Suprapubic skin (tissue), 4 donors: ENCODE results near the gene CYB561D2. TPM values are rescaled to one million over a fixed set of nuclear protein-coding genes. Genes with fewer than 3 reads are reported as not detected.

ENCODE experiments used
- DNase-seq, 2 donors: peaks; one replicate each; pipeline ENCODE4 v3.0.0-alpha.2; 2019; ENCODE audit warnings: low spot score in 2 of 2
- H3K27ac ChIP-seq: fragments of 200-600 bp; sonication (generic); one replicate; pipeline ENCODE4 v1.5.1; 2019
- H3K27me3 ChIP-seq: fragments of 200-600 bp; sonication (generic); one replicate; pipeline ENCODE4 v1.5.1; 2019
- H3K36me3 ChIP-seq: fragments of 200-600 bp; sonication (generic); one replicate; pipeline ENCODE4 v1.5.1; 2019
- H3K4me1 ChIP-seq: fragments of 200-600 bp; sonication (generic); one replicate; pipeline ENCODE4 v1.5.1; 2019
- H3K4me3 ChIP-seq: fragments of 200-600 bp; sonication (generic); one replicate; pipeline ENCODE4 v1.5.1; 2019; ENCODE audit warnings: mild to moderate bottlenecking
- H3K9me3 ChIP-seq: fragments of 200-600 bp; sonication (generic); one replicate; pipeline ENCODE4 v1.5.1; 2019
- CTCF ChIP-seq, 2 donors: fragments of 200-600 bp in 1 of 2; fragments of 450-650 bp in 1 of 2; sonication (generic) in 1 of 2; IDR thresholded peaks; one replicate each; pipeline ENCODE4 v1.5.1; 2016 to 2019; ENCODE audit warnings: antibody characterized with exemption in 2 of 2, mild to moderate bottlenecking in 1 of 2, moderate library complexity in 1 of 2
- EP300 ChIP-seq: sonication (generic); formaldehyde crosslinking; IDR thresholded peaks from one replicate; pipeline ENCODE4 v1.6.1; 2017; ENCODE audit warnings: antibody characterized with exemption
- POLR2A ChIP-seq, 2 donors: fragments of 450-650 bp; IDR thresholded peaks; one replicate each; pipeline ENCODE4 v1.6.1; 2017; ENCODE audit warnings: antibody characterized with exemption in 2 of 2, mild to moderate bottlenecking in 2 of 2, moderate library complexity in 2 of 2
- POLR2AphosphoS5 ChIP-seq, 3 donors: sonication (generic); formaldehyde crosslinking; IDR thresholded peaks; one replicate each; pipeline ENCODE4 v1.6.1; 2017; ENCODE audit warnings: antibody characterized with exemption in 3 of 3
- WGBS: methylation state at CpG from one replicate; pipeline ENCODE4 v1.1.5; 2018; 5-methylcytosine and 5-hydroxymethylcytosine counted together
- total RNA-seq, 4 donors: library from RNA; depleted of rRNA; stranded (reverse); fragments of >200 nt; gene quantifications; one replicate each; pipeline ENCODE4 v1.1.0, GENCODE V29; 2016

CYB561D2 gene
- total RNA-seq, 4 donors from 2014 or later: 12.8 to 29.8 (median 17.9) TPM

DNA sequence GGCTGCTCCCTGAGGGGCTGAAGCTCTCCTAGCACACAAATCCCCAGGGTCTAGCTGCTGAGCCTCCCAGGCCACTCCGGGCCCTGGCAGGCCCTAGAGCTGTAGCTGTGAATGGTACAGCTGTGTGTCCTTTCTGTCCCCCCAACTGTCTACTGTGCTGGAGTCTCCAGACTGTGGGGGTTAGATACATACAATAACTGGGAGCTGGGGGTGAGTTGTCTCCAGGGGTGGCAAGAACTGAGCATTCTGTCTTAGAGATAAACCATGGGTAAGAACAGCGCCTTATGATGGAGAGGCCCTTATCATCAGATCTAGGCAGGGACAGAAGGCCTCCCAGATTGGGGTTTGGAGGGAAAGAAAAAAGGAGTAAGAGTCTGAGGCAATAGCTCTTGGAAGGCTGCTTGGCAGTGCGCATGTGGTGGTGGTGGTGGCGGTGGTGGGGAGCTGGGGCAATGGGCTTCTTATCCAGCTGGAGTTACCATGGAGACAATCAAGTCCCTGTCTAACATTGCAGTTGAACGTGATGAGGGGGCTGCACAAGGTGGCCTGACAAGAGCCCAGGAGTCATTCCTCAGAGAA lies 3.6 kb downstream of the CYB561D2 start:
- 75% methylated on average over 5 of the region's 5 CpGs for WGBS
- H3K36me3 ChIP-seq: peaks cover 38% of the 10 kb centered on the region
- DNase-seq: no peak
- H3K9me3 ChIP-seq: no peaks in the 10 kb centered on the region
- H3K4me3 ChIP-seq: no peak overlapping the region
- no peaks in the 10 kb centered on the region for H3K27me3 ChIP-seq
- no peak overlapping the region for H3K27ac ChIP-seq
- peaks cover 78% of the 10 kb centered on the region for H3K4me1 ChIP-seq
- TF ChIP-seq CTCF (IDR thresholded peaks at IDR 0.05) (no peak), POLR2AphosphoS5 (IDR thresholded peaks at IDR 0.05) (no peak), EP300 (no peak), POLR2A (IDR thresholded peaks at IDR 0.05) (no peak)

DNA sequence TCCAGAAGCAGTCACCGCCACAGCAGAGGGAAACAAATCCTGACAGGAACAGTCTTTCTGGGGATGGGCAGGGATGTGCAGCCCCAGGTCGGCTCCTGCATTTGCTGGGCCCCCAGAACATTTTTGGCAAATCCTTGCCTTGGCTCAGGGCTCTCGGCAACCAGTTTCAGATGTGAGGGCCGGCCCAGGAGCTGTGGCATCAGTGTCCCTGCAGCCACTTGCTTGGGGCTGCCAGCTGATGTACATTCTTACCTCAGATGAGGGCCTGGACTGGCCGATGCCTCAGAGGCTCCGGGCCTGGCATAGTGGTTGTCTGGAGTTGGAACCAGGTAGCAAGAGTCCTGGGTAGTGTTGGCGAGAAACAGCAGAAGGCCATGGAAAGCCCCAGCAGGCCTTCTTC lies 4.2 kb downstream of the CYB561D2 start:
- no peaks in the 10 kb centered on the region for H3K9me3 ChIP-seq
- peaks cover 75% of the 10 kb centered on the region for H3K4me1 ChIP-seq
- no peak overlapping the region for H3K4me3 ChIP-seq
- WGBS: no CpG with 5 or more reads among the region's 7 CpGs
- H3K27ac ChIP-seq: no peak overlapping the region
- no peak for DNase-seq
- TF ChIP-seq POLR2A (IDR thresholded peaks at IDR 0.05) (no peak), POLR2AphosphoS5 (IDR thresholded peaks at IDR 0.05) (no peak), CTCF (IDR thresholded peaks at IDR 0.05) (no peak), EP300 (no peak)
- H3K36me3 ChIP-seq: peaks cover 38% of the 10 kb centered on the region
- no peaks in the 10 kb centered on the region for H3K27me3 ChIP-seq

DNA sequence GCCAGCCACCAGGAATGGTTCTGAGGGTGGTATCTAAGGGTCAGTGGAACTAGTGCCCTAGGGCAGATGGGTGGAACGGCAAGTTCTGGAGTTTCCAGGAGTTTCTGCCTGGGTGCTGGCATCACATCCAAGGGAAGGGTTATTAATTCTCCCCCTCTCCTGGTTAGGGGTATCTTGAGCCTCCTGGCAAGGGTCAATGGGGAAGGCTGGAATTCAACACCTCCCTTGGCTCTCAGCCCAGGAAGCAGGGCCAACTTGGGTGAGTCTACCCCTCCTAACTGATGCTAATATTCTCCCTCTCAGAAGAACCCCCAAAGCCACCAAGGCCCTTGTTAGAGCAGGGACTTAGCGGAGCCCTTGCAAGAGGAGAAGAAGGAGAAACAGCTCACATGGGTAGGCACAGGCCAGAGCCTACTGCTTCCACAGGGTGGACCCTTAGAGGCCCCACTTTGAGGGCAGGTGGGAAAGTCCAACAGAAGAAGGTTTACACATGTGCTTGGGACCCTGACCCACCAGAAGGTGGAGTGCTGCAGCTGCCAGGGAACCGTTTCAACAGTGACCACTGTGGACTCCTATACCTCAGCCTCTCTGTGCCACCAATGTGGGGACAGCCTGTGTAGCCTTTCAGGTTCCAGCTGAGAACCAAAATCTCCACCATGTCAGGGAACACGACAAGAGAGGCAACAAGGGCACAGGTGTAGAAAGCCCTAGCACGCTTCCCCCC lies 5.3 kb downstream of the CYB561D2 start:
- WGBS: 50% methylated on average over 5 of the region's 5 CpGs
- Histone ChIP-seq H3K27me3 (no peaks in the 10 kb centered on the region), H3K9me3 (no peaks in the 10 kb centered on the region), H3K27ac (no peak overlapping the region), H3K4me1 (peaks cover 67% of the 10 kb centered on the region), H3K36me3 (peaks cover 38% of the 10 kb centered on the region), H3K4me3 (peak overlapping the region; percentile 97)
- no peak for DNase-seq
- no peak for TF ChIP-seq EP300
- no peak for TF ChIP-seq POLR2AphosphoS5 (IDR thresholded peaks at IDR 0.05)
- TF ChIP-seq CTCF (IDR thresholded peaks at IDR 0.05): no peak
- TF ChIP-seq POLR2A (IDR thresholded peaks at IDR 0.05): no peak

- Histone ChIP-seq H3K27ac (peak overlapping the region; percentile 13), H3K4me3 (peak overlapping the region; percentile 97)
Observed at GRCh38 chr3:50356553-50356952, 5.9 kb downstream of the CYB561D2 start.

More at GRCh38 chr3:50356553-50356952, 5.9 kb downstream of the CYB561D2 start:
- WGBS: 46% methylated on average over 5 of the region's 5 CpGs
- no peaks in the 10 kb centered on the region for H3K27me3 ChIP-seq
- no peak for DNase-seq
- H3K36me3 ChIP-seq: peaks cover 38% of the 10 kb centered on the region
- peaks cover 61% of the 10 kb centered on the region for H3K4me1 ChIP-seq
- TF ChIP-seq POLR2AphosphoS5 (IDR thresholded peaks at IDR 0.05) (no peak), CTCF (IDR thresholded peaks at IDR 0.05) (no peak)
- H3K9me3 ChIP-seq: no peaks in the 10 kb centered on the region
